Daoy (cell line): Measurements from ENCODE around the gene MTSS2. TPM values are rescaled to one million over a fixed set of nuclear protein-coding genes. Genes with fewer than 3 reads are reported as not detected.
A peak's percentile ranks its signal among the peaks of the same experiment; 100 is the strongest.

Experiments used
- DNase-seq: peaks from one replicate; pipeline ENCODE4 v3.0.0-alpha.2; 2015; ENCODE audit warnings: low read depth
- total RNA-seq: library from RNA; depleted of rRNA; stranded (reverse); fragments of >200 nt; shearing (Covaris generic); gene quantifications from 2 replicates; pipeline ENCODE4 v1.2.3, GENCODE V29; 2014

The MTSS2 gene
- total RNA-seq, 1 experiment from 2014 or later: 3.1 TPM

- no peak for DNase-seq
Observed at GRCh38 chr16:70714581-70715054, 28.8 kb upstream of the MTSS2 start.

DNA sequence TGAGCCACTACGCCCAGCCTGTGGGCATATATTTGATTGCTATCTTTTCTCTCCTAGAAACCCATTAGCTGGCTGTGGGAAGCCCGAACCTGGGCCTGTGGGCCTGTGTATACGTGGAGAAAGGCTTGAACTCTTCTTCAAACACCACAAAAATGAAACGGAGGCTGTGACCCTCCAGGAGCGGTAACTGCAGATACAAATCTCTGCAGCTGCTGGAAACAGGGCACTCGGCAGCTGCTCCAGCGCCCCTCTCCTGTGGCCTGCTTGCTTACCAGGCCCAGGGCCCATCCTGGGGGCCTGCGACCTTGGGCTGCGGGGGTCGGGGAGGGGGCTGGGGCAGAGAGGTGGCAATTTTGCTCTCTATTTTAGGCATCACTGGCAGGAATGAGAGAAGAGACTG is 28.0 kb upstream of the MTSS2 start:
- no peak for DNase-seq

DNA sequence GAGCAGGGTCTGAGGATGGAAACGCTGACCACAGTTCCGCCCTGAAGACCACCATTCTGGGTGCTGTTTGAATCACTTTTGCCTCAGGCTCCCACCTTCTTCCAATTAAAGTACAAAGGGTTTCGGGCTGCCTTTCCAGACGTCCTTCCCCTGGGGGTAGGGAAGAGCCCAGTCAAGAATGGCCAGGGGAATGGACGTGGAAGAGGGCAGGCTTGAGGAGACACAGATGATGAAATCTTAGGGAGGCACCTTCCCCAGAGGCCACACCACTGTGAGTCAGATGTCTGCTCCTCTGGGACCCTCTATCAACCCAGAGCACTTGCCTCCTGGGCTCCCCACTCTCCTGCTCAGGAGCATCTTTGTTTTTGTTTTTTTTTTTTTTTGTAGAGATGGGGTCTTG is 27.5 kb upstream of the MTSS2 start:
- no peak for DNase-seq

DNA sequence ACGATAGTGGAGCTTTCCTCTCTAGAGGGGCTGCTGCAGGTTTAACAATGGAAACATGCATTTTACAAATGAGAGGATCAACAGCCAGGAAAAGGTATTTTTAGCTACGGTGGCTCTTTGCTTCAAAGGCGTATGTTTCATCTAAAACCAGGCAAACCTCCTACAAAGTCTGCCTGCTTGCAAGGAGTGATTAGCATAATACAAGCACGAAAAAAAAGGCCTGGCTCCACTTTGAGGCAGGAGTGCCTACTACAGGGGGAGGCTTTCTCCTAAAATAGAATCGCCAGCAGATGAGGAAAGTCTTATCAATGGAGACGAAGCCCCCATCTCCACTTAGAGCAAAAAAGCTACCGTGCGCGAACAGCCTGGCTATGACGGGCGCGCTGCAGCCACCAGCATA is 27.1 kb upstream of the MTSS2 start:
- DNase-seq: no peak

GRCh38 chr16:70712359-70712758 is 26.5 kb upstream of the MTSS2 start:
- DNase-seq: no peak

- DNase-seq: no peak
Observed at GRCh38 chr16:70711211-70712031, 25.6 kb upstream of the MTSS2 start.

GRCh38 chr16:70710422-70711210 is 24.8 kb upstream of the MTSS2 start:
- DNase-seq: no peak

GRCh38 chr16:70709942-70710341 is 24.1 kb upstream of the MTSS2 start:
- no peak for DNase-seq

DNA sequence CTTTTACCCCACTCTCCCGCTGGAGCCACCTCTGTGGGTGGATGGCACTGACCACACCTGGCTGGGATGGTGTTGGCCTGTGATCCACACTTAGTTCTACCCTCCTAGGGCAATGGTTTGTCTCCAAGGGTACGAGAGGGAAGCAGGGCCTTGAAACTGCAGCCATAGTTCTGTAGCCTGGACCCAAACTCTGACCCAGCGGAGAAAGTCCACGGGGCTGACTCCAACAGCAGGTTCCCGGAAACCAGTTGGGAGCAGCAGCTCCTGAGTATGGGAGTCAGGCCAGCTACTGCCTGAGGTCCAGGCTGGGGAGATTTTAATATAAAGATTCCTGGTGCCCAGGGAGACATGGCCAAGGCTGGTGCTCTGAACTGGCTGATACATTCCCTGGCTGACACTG is 23.6 kb upstream of the MTSS2 start:
- no peak for DNase-seq

DNA sequence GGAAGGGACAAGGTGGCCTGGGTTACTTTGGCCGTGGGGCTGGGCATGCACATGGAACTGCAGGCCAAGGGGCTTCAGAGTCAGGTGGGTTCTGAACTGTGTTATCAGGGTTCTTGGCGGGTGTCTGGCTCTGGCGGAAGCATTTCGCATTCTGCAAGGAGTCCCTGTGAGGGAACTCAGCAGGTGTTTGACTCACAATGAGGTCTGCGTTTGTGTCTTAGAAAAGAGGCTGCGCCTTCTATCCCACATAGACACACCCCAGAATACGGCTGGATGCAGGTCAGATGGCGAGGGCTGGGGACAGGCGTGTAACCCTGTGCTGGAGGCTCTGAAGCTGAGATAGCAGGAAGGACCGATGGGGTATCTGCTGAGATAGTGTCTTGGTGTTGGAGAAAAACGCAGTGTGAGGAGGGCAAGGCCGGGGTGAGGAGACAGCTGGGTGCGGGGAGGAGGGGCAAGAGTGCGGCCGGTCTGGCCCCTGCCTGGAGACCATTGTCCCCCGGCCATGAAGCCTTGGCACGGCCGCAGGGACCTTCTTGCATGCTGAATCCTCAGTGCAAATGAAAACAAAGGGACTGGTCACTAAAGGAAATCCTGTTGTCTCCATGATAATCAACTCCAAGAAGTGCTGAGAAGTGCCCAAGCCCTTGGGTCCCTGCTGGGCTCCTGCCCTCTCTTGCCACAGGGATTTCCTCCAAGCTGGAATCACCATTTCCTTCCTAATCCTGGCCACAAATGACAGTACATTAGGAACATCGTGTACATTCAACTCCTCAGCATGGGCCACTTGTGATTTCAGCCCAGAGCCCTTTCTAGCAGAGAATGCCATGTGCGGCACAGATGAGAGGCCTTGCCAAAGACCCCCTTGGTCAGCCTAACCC is 22.8 kb upstream of the MTSS2 start:
- DNase-seq: no peak

DNA sequence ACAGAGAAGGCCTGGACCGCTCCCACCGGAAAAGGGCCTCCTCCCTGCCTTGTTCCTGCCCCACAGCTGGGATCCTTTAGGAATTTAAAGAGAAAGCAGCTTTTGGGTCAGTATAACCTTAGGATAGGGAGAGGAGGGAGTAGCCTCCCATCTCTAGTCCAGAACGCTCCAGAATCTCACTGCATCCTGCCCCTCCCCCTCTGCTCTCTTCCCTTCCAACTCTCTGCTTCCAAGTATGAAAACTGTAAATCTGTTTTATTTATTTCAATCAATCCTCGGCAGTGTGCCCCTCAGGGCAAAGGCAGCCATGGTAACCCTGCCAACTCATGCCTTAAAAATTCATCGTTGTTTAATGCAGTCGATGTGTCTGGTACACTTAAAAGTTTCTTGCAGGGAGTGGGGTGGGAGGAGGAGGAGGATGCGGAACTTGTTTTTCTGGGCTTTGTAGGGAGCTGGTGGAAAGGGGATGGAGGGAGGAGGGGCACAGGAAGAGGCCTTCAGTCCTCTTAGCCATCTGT is 21.2 kb upstream of the MTSS2 start:
- peak; percentile 51 for DNase-seq

DNA sequence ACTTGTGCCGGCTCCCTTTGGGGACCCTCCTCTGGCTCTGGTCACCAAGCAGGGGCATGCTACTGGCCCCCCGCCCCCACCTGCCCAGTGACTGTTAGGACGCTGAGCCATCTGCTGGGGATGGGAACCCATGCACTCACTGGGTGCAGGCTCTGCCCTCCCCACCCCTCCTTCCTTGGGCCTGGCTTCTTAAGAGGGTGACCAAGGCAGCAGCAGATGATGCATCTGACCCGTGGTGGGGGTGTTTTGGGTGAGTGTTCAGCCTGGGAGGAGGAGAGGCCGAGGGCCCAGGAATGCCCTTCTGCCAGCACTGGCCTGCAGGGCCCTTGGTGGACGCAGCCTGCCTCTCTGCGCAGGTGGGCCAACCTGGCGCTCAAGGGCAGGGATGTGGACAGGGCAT is 19.2 kb upstream of the MTSS2 start:
- no peak for DNase-seq

- DNase-seq: no peak
Observed at GRCh38 chr16:70704586-70704985, 18.7 kb upstream of the MTSS2 start.

DNA sequence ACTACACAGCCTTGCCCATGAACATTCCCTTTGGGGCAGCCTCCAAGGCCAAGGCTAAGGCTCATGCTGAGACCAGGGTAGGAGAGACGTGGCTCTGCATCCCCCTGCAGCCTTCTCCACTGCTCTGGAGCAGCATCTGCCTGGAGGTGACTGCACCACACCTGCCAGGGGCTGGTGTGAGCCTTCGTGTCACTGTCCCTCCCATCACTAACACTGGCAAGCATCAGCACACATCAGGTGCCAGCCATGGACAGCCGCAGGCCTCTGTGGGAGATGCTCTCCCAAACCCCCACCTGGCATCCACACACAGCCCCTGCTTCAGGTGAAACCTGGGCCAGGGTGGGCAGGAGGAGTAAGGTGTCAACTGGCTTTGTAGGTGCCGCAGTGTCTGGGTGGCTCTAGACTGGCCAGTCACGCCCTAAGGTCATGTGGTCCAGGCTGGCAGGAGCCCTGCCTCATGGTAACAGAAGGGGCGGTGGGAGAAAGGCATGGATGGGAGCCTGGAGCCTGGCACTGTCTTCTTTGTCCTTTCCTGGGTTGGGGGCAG is 18.1 kb upstream of the MTSS2 start:
- DNase-seq: no peak

DNA sequence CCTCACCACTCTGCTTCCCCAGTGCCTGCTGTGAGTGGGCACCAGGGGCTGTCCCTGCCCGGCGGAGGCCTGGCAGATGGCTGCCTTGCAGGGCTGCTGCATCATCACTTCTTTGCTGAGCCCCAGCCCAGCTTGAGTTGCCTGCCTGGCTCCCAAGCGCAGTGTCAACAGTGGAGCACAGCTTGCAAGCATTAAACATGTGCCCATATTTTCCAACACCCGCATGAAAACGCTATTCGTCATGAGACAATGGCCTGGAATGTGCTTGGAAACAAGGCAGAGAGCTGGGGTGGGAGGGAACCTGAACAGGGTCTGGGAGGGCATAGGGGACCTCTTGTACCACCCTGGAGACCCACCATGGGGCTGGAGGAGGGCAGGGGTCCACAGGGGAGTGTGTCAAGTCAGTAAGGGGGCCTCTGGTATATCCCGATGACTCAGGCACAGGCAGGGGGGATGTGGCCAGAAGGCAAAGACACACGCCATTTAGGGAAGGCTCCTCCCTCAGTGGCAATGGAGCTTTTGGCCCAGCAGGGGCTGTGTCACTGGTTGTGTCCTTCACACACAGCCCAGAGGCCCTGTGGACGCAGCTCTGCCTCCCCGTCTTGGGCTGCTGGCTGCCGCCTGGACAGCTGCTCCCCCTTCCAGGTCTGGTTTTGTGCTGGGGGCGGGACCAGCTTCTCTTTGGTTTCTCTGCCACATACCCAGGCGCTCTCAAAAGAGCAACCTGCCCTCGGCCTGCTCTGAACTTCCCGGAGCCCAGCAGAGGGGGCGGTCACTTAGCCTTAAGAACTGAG is 17.4 kb upstream of the MTSS2 start:
- DNase-seq: peak; percentile 75

DNA sequence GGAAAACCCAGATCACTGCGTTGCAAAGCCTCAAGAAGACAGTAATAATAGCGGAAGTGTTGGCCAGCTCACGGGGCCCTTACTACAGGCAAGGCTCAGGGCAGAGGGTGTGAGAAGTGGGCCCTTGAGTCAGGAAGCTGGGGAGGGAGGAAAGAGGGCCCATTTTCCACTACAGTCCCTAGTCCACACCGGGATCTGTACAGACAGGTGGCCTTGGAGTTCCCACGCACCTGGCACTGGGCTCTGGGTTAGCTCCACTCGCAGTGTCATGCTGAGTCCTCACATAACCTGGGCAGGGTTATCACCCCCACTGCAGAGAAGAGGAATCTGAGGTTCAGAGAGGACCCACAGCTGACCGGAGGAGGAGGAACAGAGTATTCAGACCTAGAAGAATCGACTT is 16.8 kb upstream of the MTSS2 start:
- DNase-seq: no peak

GRCh38 chr16:70701998-70702397 is 16.1 kb upstream of the MTSS2 start:
- no peak for DNase-seq

DNA sequence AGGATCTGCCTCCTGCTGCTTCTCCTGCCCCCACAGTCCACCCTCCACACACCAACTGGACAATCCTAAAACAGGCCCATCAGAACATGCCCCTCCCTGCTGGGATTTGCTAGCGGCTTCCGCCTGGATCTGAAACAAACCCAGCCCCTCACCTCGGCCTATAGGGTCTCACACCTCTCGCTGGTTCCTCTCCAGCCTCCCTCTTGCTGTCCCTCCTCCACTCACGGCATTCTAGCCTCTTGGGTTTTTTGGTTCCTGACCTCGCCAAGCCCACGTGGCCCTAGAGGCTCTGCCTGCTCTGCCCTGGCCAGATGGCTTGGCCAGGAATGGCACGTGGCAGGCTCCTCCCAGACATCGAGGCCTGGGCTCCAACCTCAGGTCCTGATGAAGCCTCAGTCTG is 15.7 kb upstream of the MTSS2 start:
- no peak for DNase-seq

- DNase-seq: no peak
Observed at GRCh38 chr16:70701036-70701435, 15.2 kb upstream of the MTSS2 start.

GRCh38 chr16:70700101-70701020 is 14.5 kb upstream of the MTSS2 start:
- no peak for DNase-seq
